ENCODE results near the gene C11orf68. TPM values are rescaled to one million over a fixed set of nuclear protein-coding genes. Genes with fewer than 3 reads are reported as not detected.

Gene C11orf68
- total and polyA plus RNA-seq, 2 of the 8 experiments (the other 6 are each of a cell fraction or from before 2014, with no cell fraction given) = 24.0 to 51.2 TPM

DNA sequence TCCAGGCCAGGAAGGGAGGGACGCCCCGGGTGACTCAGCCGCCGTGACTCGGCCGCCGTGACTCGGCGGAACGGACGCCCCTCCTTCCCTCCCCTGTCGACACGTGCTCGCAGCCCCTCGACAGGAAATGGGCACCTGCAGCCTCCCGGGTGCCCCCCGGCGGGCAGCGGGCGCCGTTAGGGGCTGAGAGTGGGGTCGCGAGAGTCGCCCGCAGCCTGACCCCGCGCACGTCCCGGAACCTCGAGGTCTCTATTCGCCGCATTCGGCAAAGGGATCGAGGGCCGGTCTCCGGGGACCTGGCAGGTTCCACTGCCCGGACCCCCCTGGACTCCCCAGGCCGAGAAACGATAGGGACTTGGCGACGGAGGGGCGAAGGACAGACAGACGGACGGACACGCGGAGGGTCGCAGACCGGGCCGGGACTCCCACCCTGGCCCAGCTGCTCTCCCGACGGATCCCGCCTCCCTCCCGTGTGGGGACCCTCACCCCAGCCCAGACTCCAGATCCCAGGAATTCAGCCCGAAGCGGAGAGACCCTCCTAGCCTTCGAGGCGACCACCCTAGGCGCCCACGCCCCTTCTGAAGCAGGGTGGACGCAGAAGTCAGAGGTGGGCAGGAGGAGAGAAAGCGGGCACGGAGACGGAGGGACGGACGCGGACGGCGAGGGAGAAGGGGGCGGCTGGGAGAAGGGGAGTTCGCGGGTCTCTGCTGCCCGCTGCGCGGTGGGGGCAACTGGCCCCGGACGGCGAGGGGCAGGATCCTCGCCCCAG lies 19.3 kb downstream of the C11orf68 start:
- ChIA-PET POLR2A (ENCODE audit: partially characterized antibody) (interaction anchor here (1.1 to 3.7 kb wide), 6 partner anchors 9 to 188 kb away, joined by 3 to 18 read pairs (median 4); partner anchors contain the start of genes BANF1, CCDC85B, EFEMP2 and EIF1AD), CTCF (ENCODE audit: partially characterized antibody) (interaction anchor here (0.8 to 9.7 kb wide), 5 partner anchors 12 to 306 kb away, joined by 3 to 150 read pairs (median 3); partner anchors contain the start of genes CCDC85B, FIBP and MUS81)
- Histone ChIP-seq H3K18ac (ENCODE audit: extremely low read depth, low read length) (peak overlapping the region; percentile 87), H3K4me2 (ENCODE audit: insufficient read depth in 1 of 2, low read depth in 2 of 2, low read length in 2 of 2) (peak overlapping the region; percentile 78 to 89), H3K23me2 (ENCODE audit: low read depth, low read length) (peaks cover 9% of the 10 kb centered on the region; the same call in 1 of the 2 replicates), H3K36me3 (ENCODE audit: control insufficient read depth in 2 of 4, insufficient read depth in 4 of 4, low read length in 3 of 4) (no peaks in the 10 kb centered on the region), H4K20me1 (replicated peaks in 1 of 2; ENCODE audit: control insufficient read depth in 1 of 2, insufficient read depth in 2 of 2, low read length in 2 of 2) (peaks cover 0 to 4% of the 10 kb centered on the region in 2 experiments), H2BK15ac (ENCODE audit: low read length) (no peak overlapping the region), H2BK5ac (ENCODE audit: low read depth, low read length) (peak overlapping the region; percentile 16; the same call in 1 of the 2 replicates), H3K4me3 (ENCODE audit: extremely low read depth in 1 of 4, insufficient read depth in 2 of 4, low read depth in 3 of 4, low read length in 4 of 4) (peak overlapping the region; percentile 39 to 71 (median 52)), H3K4ac (replicated peaks; ENCODE audit: insufficient read length, low read depth, low read length) (no peak overlapping the region), H3K9ac (replicated peaks in 1 of 4; ENCODE audit: extremely low read depth in 1 of 4, low read depth in 3 of 4, low read length in 3 of 4) (peak overlapping the region in 3 of 4 experiments; percentile 20 to 38 (median 27); a peak in 4 of 7 replicates), H3K23ac (ENCODE audit: insufficient read length) (no peak overlapping the region), H3K27me3 (replicated peaks in 1 of 4; ENCODE audit: control insufficient read depth in 3 of 4, extremely low read depth in 1 of 4, insufficient read depth in 3 of 4, low read length in 3 of 4) (peaks cover 15 to 41% (median 36%) of the 10 kb centered on the region in 4 experiments), H4K91ac (replicated peaks; ENCODE audit: insufficient read length, low read length) (peak overlapping the region; percentile 4), H3K27ac (ENCODE audit: low read depth, low read length) (no peak overlapping the region), H2BK12ac (ENCODE audit: low read depth, low read length) (peak overlapping the region; percentile 40), H4K5ac (ENCODE audit: insufficient read length, low read depth, low read length) (no peak overlapping the region), H2BK20ac (ENCODE audit: low read length) (no peak overlapping the region), H3K4me1 (replicated peaks in 1 of 4; ENCODE audit: control insufficient read depth in 3 of 4, insufficient read depth in 4 of 4, low read length in 3 of 4) (peaks cover 3 to 11% (median 8%) of the 10 kb centered on the region in 4 experiments; a peak in 6 of 7 replicates), H3K9me3 (ENCODE audit: insufficient read depth in 2 of 2, low read depth in 1 of 2, low read length in 1 of 2) (no peaks in the 10 kb centered on the region), H3K14ac (ENCODE audit: insufficient read length) (no peak overlapping the region), H2BK120ac (replicated peaks; ENCODE audit: low read depth, low read length) (peak overlapping the region; percentile 78), H2AK5ac (ENCODE audit: low read depth, low read length) (no peak overlapping the region), H4K8ac (ENCODE audit: extremely low read depth, insufficient read depth, low read length) (peak overlapping the region; percentile 91), H2AFZ (ENCODE audit: low read length) (no peak overlapping the region), H3K56ac (replicated peaks; ENCODE audit: insufficient read length, low read depth, low read length) (no peak overlapping the region), H3K79me1 (ENCODE audit: low read depth, low read length) (no peaks in the 10 kb centered on the region; the same call in 1 of the 2 replicates), H3K79me2 (ENCODE audit: control insufficient read depth in 1 of 2, insufficient read depth in 2 of 2, low read length in 2 of 2) (no peaks in the 10 kb centered on the region)
- WGBS, 2 experiments (ENCODE audit: extremely low coverage in 1 of 2, insufficient coverage in 1 of 2, insufficient read length in 1 of 2, insufficient replicate concordance in 2 of 2, low coverage in 1 of 2, low lambda C conversion rate in 2 of 2, missing lambda C conversion rate in 1 of 2) = 3% methylated on average over 50 of the region's 78 CpGs; no CpG with 5 or more reads in 1 of the 2 experiments
- no peak for FAIRE-seq
- DNase-seq (ENCODE audit: low read depth in 1 of 2, low spot score in 2 of 2) = peak in 1 of 2 experiments; percentile 77
- TF ChIP-seq NRF1 (IDR thresholded peaks at IDR 0.05; ENCODE audit: low read depth, low read length) = no peak
- no peak for TF ChIP-seq RNF2 (IDR thresholded peaks at IDR 0.05; ENCODE audit: borderline replicate concordance, low read depth, low read length, missing control alignments, poor library complexity, severe bottlenecking)
- no peak for TF ChIP-seq ZNF274 (IDR thresholded peaks at IDR 0.05; ENCODE audit: borderline replicate concordance, extremely low read depth, low read length)
- TF ChIP-seq, protein P1, sequence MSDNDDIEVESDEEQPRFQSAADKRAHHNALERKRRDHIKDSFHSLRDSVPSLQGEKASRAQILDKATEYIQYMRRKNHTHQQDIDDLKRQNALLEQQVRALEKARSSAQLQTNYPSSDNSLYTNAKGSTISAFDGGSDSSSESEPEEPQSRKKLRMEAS (IDR thresholded peaks at IDR 0.05) = peak; percentile 96
- TF ChIP-seq FOSL1 (IDR thresholded peaks at IDR 0.05; ENCODE audit: insufficient read depth, low read depth, low read length) = no peak
- no peak for TF ChIP-seq BCL11A (IDR thresholded peaks at IDR 0.05; ENCODE audit: low read depth in 2 of 2, low read length in 2 of 2)
- no peak for TF ChIP-seq SP4 (IDR thresholded peaks at IDR 0.05; ENCODE audit: low read length)
- no peak for TF ChIP-seq CBX5 (IDR thresholded peaks at IDR 0.05; ENCODE audit: low read depth, low read length)
- TF ChIP-seq EP300 (IDR thresholded peaks at IDR 0.05; ENCODE audit: borderline replicate concordance in 1 of 2, low read depth in 2 of 2, low read length in 2 of 2) = no peak
- 0 out of 4 replicates have a peak, but pooled peaks of 1 of the 2 experiments have one; percentile 13 for TF ChIP-seq HDAC2 (IDR thresholded peaks at IDR 0.05; ENCODE audit: borderline replicate concordance in 1 of 2, low read depth in 2 of 2, low read length in 2 of 2)
